ENCODE results near the gene CDK2. TPM values are rescaled to one million over a fixed set of nuclear protein-coding genes. Genes with fewer than 3 reads are reported as not detected.

Gene CDK2
- polyA plus RNA-seq, 1 donor (not counting 4 experiments of a cell fraction or from before 2014, with no cell fraction given) = 49.3 TPM

DNA sequence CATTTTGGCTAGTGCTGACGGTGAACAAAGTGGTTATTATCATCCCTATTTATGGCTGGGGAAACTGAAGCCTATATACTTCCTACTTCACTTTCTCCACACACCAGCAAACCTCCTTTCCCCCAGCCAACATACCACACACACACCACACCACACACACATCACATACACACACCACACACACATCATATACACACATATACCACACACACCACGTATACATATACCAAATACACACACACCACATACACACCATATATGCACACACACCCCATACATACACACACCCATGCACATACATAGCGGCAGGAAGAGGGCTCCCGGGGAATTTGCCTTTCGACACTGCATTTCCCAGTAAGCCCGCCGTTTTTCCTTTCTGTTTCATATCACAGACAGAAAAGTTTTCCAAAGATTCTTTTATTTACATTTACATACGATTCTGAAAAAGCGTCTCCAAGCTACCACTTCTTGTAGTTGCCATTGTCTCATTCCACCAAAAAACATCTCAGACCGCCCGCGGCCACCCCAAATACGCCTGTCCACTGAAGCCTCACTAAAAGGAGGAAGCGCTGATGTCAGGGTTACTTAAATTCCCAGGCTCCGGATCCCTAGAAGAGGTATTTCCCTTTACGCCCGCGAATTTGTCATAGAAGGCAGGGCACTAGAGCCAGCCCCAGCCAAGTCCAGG lies 6.4 kb downstream of the CDK2 start:
- peaks cover 39% of the 10 kb centered on the region for H3K79me2 ChIP-seq (ENCODE audit: control insufficient read depth, insufficient read depth, low read length)
- peak overlapping the region; percentile 93 for H3K27ac ChIP-seq (ENCODE audit: control insufficient read depth, insufficient read depth, low read length)
- no peak for TF ChIP-seq EZH2 (IDR thresholded peaks at IDR 0.05; ENCODE audit: low read length)
- TF ChIP-seq, protein P1, sequence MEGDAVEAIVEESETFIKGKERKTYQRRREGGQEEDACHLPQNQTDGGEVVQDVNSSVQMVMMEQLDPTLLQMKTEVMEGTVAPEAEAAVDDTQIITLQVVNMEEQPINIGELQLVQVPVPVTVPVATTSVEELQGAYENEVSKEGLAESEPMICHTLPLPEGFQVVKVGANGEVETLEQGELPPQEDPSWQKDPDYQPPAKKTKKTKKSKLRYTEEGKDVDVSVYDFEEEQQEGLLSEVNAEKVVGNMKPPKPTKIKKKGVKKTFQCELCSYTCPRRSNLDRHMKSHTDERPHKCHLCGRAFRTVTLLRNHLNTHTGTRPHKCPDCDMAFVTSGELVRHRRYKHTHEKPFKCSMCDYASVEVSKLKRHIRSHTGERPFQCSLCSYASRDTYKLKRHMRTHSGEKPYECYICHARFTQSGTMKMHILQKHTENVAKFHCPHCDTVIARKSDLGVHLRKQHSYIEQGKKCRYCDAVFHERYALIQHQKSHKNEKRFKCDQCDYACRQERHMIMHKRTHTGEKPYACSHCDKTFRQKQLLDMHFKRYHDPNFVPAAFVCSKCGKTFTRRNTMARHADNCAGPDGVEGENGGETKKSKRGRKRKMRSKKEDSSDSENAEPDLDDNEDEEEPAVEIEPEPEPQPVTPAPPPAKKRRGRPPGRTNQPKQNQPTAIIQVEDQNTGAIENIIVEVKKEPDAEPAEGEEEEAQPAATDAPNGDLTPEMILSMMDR (optimal IDR thresholded peaks at IDR 0.05 in 1 of 3, IDR thresholded peaks at IDR 0.05 in 1 of 3, conservative IDR thresholded peaks at IDR 0.05 in 1 of 3; ENCODE audit: extremely low read depth in 1 of 3, insufficient read depth in 2 of 3, low read length in 3 of 3) = no peak
- no peaks in the 10 kb centered on the region for H3K9me3 ChIP-seq (ENCODE audit: control insufficient read depth, low read depth, low read length)
- FAIRE-seq = no peak
- H3K4me3 ChIP-seq (ENCODE audit: control insufficient read depth in 2 of 3, extremely low read depth in 1 of 3, insufficient read depth in 2 of 3, low read depth in 1 of 3, low read length in 3 of 3) = peak overlapping the region; percentile 50 to 98 (median 78)
- H4K20me1 ChIP-seq (ENCODE audit: control insufficient read depth, extremely low read depth, insufficient read depth, low read length) = peaks cover 2% of the 10 kb centered on the region
- H3K9me1 ChIP-seq (ENCODE audit: control insufficient read depth, extremely low read depth, insufficient read depth, low read length) = no peaks in the 10 kb centered on the region
- DNase-seq (ENCODE audit: low read depth, low spot score) = no peak
- H3K4me2 ChIP-seq (ENCODE audit: control insufficient read depth, extremely low read depth, insufficient read depth, low read depth, low read length) = peak overlapping the region; percentile 99
- H3K9ac ChIP-seq (ENCODE audit: control insufficient read depth, extremely low read depth, insufficient read depth, low read length) = peak overlapping the region; percentile 90
- peak overlapping the region; percentile 81 for H2AFZ ChIP-seq (ENCODE audit: control insufficient read depth, low read length)
- H3K36me3 ChIP-seq (ENCODE audit: control insufficient read depth in 2 of 2, extremely low read depth in 1 of 2, insufficient read depth in 2 of 2, low read length in 2 of 2) = peaks cover 0 to 31% of the 10 kb centered on the region in 2 experiments
- peaks cover 25% of the 10 kb centered on the region for H3K4me1 ChIP-seq (ENCODE audit: control insufficient read depth, extremely low read depth, insufficient read depth, low read length)
- no peaks in the 10 kb centered on the region for H3K27me3 ChIP-seq (ENCODE audit: control insufficient read depth, extremely low read depth, insufficient read depth, low read length)
- dilution Hi-C loops (cut with MboI; ENCODE audit: extremely low pct_ligation_motif_present, low sequenced_read_pairs) = no loop called here

DNA sequence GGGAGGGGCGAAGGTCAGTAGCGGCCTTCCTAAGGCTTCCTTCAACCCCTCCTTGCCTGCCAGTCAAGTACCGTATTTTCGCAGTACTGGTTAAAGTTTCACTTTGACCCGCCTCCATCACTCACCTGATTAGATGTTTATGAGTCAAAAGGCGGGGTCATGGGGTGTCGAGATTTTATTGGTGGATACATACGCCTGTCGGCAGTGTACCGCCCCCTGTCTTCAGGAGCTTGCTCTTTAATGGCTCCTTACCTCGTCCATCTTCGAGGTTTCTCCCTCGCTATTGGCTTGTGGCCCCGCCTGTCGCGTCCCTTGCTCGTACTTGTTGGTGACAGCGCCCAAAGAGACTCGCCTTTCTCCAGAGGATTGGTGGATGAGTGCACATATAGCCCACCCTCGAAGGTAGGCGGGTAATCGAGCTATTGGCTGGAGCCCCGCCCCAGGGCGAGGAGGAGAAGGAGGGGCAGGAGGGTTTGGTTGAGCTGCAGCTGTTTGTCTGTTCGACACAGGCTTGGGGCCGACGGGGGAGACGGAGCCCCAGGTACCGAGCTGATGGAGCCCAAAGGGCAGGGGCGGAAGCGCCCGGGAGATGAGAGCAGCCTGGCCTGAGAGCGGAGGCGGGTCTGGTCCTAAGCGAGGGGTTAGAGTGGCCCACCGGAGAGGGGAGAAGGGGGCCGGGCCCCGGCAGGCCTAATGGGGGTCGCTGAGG lies 7.1 kb downstream of the CDK2 start, which contains the start of gene RAB5B:
Gene RAB5B (plus strand): TSS at position 480 of the 709 bp plus-strand sequence. CDS start 12,883 bp downstream, outside the sequence.
- peak; percentile 95 for FAIRE-seq
- peaks cover 44% of the 10 kb centered on the region for H3K79me2 ChIP-seq (ENCODE audit: control insufficient read depth, insufficient read depth, low read length)

More for the DNA sequence above, 7.1 kb downstream of the CDK2 start, which contains the start of gene RAB5B:
- DNase-seq (ENCODE audit: low read depth, low spot score) = peak; percentile 100
- Histone ChIP-seq H3K9me3 (ENCODE audit: control insufficient read depth, low read depth, low read length) (no peaks in the 10 kb centered on the region), H3K27ac (ENCODE audit: control insufficient read depth, insufficient read depth, low read length) (peak within 1 kb of the TSS; percentile 93), H2AFZ (ENCODE audit: control insufficient read depth, low read length) (peak within 1 kb of the TSS; percentile 81), H3K9ac (ENCODE audit: control insufficient read depth, extremely low read depth, insufficient read depth, low read length) (peak within 1 kb of the TSS; percentile 90), H3K9me1 (ENCODE audit: control insufficient read depth, extremely low read depth, insufficient read depth, low read length) (no peaks in the 10 kb centered on the region), H3K4me3 (ENCODE audit: control insufficient read depth in 2 of 3, extremely low read depth in 1 of 3, insufficient read depth in 2 of 3, low read depth in 1 of 3, low read length in 3 of 3) (peak within 1 kb of the TSS; percentile 89 to 98 (median 98)), H3K4me1 (ENCODE audit: control insufficient read depth, extremely low read depth, insufficient read depth, low read length) (peaks cover 23% of the 10 kb centered on the region), H4K20me1 (ENCODE audit: control insufficient read depth, extremely low read depth, insufficient read depth, low read length) (peaks cover 2% of the 10 kb centered on the region), H3K36me3 (ENCODE audit: control insufficient read depth in 2 of 2, extremely low read depth in 1 of 2, insufficient read depth in 2 of 2, low read length in 2 of 2) (peaks cover 0 to 26% of the 10 kb centered on the region in 2 experiments), H3K4me2 (ENCODE audit: control insufficient read depth, extremely low read depth, insufficient read depth, low read depth, low read length) (peak within 1 kb of the TSS; percentile 99), H3K27me3 (ENCODE audit: control insufficient read depth, extremely low read depth, insufficient read depth, low read length) (no peaks in the 10 kb centered on the region)
- dilution Hi-C loops (cut with MboI; ENCODE audit: extremely low pct_ligation_motif_present, low sequenced_read_pairs) = no loop called here
- TF ChIP-seq, protein P1 (optimal IDR thresholded peaks at IDR 0.05 in 1 of 3, IDR thresholded peaks at IDR 0.05 in 1 of 3, conservative IDR thresholded peaks at IDR 0.05 in 1 of 3; ENCODE audit: extremely low read depth in 1 of 3, insufficient read depth in 2 of 3, low read length in 3 of 3) = no peak
- no peak for TF ChIP-seq EZH2 (IDR thresholded peaks at IDR 0.05; ENCODE audit: low read length)

Data from keratinocyte (primary cell).